Measurements from ENCODE around the gene DDAH2.

DNA sequence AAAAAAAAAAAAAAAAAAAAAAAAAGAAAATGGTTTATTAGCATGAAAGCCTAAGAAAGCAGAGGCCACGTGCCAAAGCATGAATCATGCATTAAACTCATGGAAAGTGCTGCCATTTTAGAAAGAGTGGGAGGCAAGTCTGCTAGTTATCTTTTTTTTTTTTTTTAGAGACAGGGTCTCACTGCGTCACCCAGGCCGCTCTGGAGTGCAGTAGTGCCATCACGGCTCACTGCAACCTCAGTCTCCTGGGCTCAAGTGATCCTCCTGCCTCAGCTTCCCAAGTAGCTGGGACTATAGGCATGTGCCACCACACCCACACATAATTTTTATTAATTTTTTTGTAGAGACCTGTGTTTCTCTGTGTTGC is 42.9 kb upstream of the DDAH2 start:
- TF ChIP-seq, protein P1, sequence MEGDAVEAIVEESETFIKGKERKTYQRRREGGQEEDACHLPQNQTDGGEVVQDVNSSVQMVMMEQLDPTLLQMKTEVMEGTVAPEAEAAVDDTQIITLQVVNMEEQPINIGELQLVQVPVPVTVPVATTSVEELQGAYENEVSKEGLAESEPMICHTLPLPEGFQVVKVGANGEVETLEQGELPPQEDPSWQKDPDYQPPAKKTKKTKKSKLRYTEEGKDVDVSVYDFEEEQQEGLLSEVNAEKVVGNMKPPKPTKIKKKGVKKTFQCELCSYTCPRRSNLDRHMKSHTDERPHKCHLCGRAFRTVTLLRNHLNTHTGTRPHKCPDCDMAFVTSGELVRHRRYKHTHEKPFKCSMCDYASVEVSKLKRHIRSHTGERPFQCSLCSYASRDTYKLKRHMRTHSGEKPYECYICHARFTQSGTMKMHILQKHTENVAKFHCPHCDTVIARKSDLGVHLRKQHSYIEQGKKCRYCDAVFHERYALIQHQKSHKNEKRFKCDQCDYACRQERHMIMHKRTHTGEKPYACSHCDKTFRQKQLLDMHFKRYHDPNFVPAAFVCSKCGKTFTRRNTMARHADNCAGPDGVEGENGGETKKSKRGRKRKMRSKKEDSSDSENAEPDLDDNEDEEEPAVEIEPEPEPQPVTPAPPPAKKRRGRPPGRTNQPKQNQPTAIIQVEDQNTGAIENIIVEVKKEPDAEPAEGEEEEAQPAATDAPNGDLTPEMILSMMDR (tag by site-specific recombination; IDR thresholded peaks at IDR 0.05) = no peak
- TF ChIP-seq ZNF670 (tag by site-specific recombination; IDR thresholded peaks at IDR 0.05; ENCODE audit: low read depth) (no peak), OVOL3 (tag by site-specific recombination; IDR thresholded peaks at IDR 0.05) (no peak), ZNF174 (tag by site-specific recombination; IDR thresholded peaks at IDR 0.05) (no peak), ZNF23 (tag by site-specific recombination; IDR thresholded peaks at IDR 0.05; ENCODE audit: borderline replicate concordance) (no peak), ZNF114 (tag by site-specific recombination; IDR thresholded peaks at IDR 0.05) (no peak), ZNF600 (tag by site-specific recombination; IDR thresholded peaks at IDR 0.05) (0 out of 2 replicates have a peak, but pooled peaks have one; percentile 34)
- TF ChIP-seq, protein P2, sequence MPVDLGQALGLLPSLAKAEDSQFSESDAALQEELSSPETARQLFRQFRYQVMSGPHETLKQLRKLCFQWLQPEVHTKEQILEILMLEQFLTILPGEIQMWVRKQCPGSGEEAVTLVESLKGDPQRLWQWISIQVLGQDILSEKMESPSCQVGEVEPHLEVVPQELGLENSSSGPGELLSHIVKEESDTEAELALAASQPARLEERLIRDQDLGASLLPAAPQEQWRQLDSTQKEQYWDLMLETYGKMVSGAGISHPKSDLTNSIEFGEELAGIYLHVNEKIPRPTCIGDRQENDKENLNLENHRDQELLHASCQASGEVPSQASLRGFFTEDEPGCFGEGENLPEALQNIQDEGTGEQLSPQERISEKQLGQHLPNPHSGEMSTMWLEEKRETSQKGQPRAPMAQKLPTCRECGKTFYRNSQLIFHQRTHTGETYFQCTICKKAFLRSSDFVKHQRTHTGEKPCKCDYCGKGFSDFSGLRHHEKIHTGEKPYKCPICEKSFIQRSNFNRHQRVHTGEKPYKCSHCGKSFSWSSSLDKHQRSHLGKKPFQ (tag by site-specific recombination; IDR thresholded peaks at IDR 0.05) = no peak
- TF ChIP-seq, protein P3, sequence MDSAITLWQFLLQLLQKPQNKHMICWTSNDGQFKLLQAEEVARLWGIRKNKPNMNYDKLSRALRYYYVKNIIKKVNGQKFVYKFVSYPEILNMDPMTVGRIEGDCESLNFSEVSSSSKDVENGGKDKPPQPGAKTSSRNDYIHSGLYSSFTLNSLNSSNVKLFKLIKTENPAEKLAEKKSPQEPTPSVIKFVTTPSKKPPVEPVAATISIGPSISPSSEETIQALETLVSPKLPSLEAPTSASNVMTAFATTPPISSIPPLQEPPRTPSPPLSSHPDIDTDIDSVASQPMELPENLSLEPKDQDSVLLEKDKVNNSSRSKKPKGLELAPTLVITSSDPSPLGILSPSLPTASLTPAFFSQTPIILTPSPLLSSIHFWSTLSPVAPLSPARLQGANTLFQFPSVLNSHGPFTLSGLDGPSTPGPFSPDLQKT (IDR thresholded peaks at IDR 0.05; ENCODE audit: borderline replicate concordance, low read depth, low read length) = no peak

All from HEK293 (cell line).